Heart right ventricle (tissue), 16 donors: ENCODE data around the gene DCBLD2. TPM values are rescaled to one million over a fixed set of nuclear protein-coding genes. Genes with fewer than 3 reads are reported as not detected.

ENCODE experiments used
- ATAC-seq, 8 donors: fragments of 200-7000 bp; cut with Tn5 transposase; one replicate each; pipeline ENCODE4 v1.9.1; 2020; ENCODE audit warnings: mild to moderate bottlenecking in 8 of 8, moderate library complexity in 8 of 8, moderate number of reproducible peaks in 1 of 8
- DNase-seq, 2 donors: peaks; one replicate each; pipeline ENCODE4 v3.0.0-alpha.2; 2020
- H3K27ac ChIP-seq, 10 donors: fragments of 200-600 bp; sonication (generic) in 2 of 10; one replicate each; pipeline versions ENCODE4 v1.5.0 to v1.8.0; 2020 to 2022; ENCODE audit warnings: mild to moderate bottlenecking in 3 of 10
- H3K27me3 ChIP-seq, 7 donors: fragments of 200-600 bp; one replicate each; pipeline ENCODE4 v1.8.0; 2021 to 2022; ENCODE audit warnings: mild to moderate bottlenecking in 2 of 7
- H3K36me3 ChIP-seq, 9 donors: fragments of 200-600 bp; sonication (generic) in 1 of 9; one replicate each; pipeline versions ENCODE4 v1.5.0 to v1.8.0; 2020 to 2022; ENCODE audit warnings: mild to moderate bottlenecking in 2 of 9
- H3K4me1 ChIP-seq, 9 donors: fragments of 200-600 bp; sonication (generic) in 1 of 9; one replicate each; pipeline versions ENCODE4 v1.5.0 to v1.8.0; 2020 to 2022; ENCODE audit warnings: mild to moderate bottlenecking in 4 of 9
- H3K4me3 ChIP-seq, 10 donors: fragments of 200-600 bp; sonication (generic) in 2 of 10; one replicate each; pipeline versions ENCODE4 v1.5.0 to v1.8.0; 2020 to 2022; ENCODE audit warnings: mild to moderate bottlenecking in 7 of 10, moderate library complexity in 2 of 10
- H3K9me3 ChIP-seq, 11 donors: fragments of 200-600 bp in 10 of 11; sonication (generic) in 2 of 11; one replicate each; pipeline versions ENCODE4 v1.5.0 to v1.8.0; 2013 to 2022; ENCODE audit warnings: mild to moderate bottlenecking in 2 of 11, control low read depth in 1 of 11, moderate library complexity in 1 of 11
- WGBS, 2 donors: extraction: QIAGEN DNeasy Blood & Tissue Kit; methylation state at CpG; one replicate each; pipeline ENCODE4 v1.1.7; 2013; ENCODE audit warnings: inconsistent platforms in 1 of 2; 5-methylcytosine and 5-hydroxymethylcytosine counted together
- intact Hi-C, 10 donors: fragments of 100-400 bp; cut with DNase I; formaldehyde crosslinking; loops; one replicate each; pipeline versions ENCODE4 v1.11.1 to v1.14.2; 2022
- polyA plus RNA-seq, 2 donors: library from polyadenylated mRNA; stranded (reverse); fragments of 200-250 nt; gene quantifications; one replicate each; pipeline ENCODE4 v1.2.3, GENCODE V29; 2013
- total RNA-seq, 10 donors: library from RNA; stranded (reverse); fragmentation: NEBNext Ultra II Directional in 3 of 10; extraction: Animal tissue kit (Norgen Biotek cat#: 25700) in 3 of 10; gene quantifications; one replicate each; pipeline versions ENCODE4 v1.2.1 to v1.2.4, GENCODE V29; 2021 to 2023
- TF ChIP-seq, protein P1 (sequence below), 9 donors: fragments of 200-600 bp; sonication (generic) in 2 of 9; IDR thresholded peaks; one replicate each; pipeline versions ENCODE4 v1.5.0 to v1.8.0; 2021 to 2022; ENCODE audit warnings: antibody characterized with exemption in 9 of 9, mild to moderate bottlenecking in 5 of 9, moderate library complexity in 1 of 9
- donor health status: Arrhythmogenic right ventricular cardiomyopathy.
- donor health status: ischemic (EF 13 %, LVEDD 7.1; RV severe dilation, severe dysfunction).
- donor health status: healthy with polysubstance abuse.
- donor health status: DM: no; HTN: yes; CAD: no.
- donor health status: DM: no; HTN: no; CAD: no.
- donor health status: ischemic (EF 25% LVEDD 6.9; RV normal size, moderate dysfunction).
- donor health status: ischemic (EF 25% LVEDD 5.7; RV mildly dilated, moderate dysfunction).
- donor health status: healthy.
- donor health status: DM: yes; HTN: yes; CAD: no.
- donor health status: Ischemic cardiomyopathy.
- donor health status: ischemic (EF 35%, LVEDD 5.7; RV mildly dilated, moderate dysfunction).
- donor health status: nonischemic (EF 11% LVEDD 7.7; RV severe dilation, severe dysfunction).
- donor health status: DM: yes; HTN: yes; CAD: no.
- donor health status: PGD.
- donor health status: ischemic (EF 29% LVEDD 5.4; RV normal size, mild dysfunction).
- donor health status: nonischemic (EF 23%, LVEDD 6.1; RV moderate dilation, normal function).

Gene DCBLD2
- total and polyA plus RNA-seq, 12 donors = 11.9 to 97.4 (median 40.5) TPM

DNA sequence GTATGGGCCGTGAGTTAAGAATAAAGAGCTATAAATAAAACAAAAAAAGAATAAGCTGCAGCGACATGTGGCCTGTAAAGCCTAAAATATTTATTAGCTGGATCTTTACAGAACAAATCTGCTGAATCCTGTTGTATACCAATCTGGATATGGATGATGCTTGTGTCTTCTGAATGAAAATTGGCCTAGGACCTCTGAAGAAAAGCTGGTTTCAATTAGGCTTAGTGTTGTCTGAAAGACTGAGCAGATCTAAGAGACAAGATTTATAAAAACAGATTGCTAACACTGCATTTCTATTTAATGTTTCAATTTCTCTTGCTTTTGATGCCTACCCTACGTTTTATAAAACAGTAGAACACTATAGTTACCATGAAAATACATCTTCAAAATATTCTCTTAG is 80.4 kb downstream of the DCBLD2 start:
- WGBS, 2 donors = 76 to 78% methylated on average over 3 of the region's 3 CpGs
- ATAC-seq = no peak
- no peak for DNase-seq
- H3K36me3 ChIP-seq = peaks cover 0 to 66% (median 10%) of the 10 kb centered on the region in 9 donors
- TF ChIP-seq, protein P1, sequence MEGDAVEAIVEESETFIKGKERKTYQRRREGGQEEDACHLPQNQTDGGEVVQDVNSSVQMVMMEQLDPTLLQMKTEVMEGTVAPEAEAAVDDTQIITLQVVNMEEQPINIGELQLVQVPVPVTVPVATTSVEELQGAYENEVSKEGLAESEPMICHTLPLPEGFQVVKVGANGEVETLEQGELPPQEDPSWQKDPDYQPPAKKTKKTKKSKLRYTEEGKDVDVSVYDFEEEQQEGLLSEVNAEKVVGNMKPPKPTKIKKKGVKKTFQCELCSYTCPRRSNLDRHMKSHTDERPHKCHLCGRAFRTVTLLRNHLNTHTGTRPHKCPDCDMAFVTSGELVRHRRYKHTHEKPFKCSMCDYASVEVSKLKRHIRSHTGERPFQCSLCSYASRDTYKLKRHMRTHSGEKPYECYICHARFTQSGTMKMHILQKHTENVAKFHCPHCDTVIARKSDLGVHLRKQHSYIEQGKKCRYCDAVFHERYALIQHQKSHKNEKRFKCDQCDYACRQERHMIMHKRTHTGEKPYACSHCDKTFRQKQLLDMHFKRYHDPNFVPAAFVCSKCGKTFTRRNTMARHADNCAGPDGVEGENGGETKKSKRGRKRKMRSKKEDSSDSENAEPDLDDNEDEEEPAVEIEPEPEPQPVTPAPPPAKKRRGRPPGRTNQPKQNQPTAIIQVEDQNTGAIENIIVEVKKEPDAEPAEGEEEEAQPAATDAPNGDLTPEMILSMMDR (IDR thresholded peaks at IDR 0.05) = no peak
- H3K9me3 ChIP-seq = no peaks in the 10 kb centered on the region
- peaks cover 0 to 14% (median 0%) of the 10 kb centered on the region in 9 donors for H3K4me1 ChIP-seq
- intact Hi-C loops = loop anchor here in 3 of 10 donors (10.0 kb wide), 3 partner anchors 84 to 934 kb away; partner anchors contain the start of gene DCBLD2 (in 1 of the 3)
- H3K27ac ChIP-seq = no peak overlapping the region
- no peak overlapping the region for H3K4me3 ChIP-seq
- no peaks in the 10 kb centered on the region for H3K27me3 ChIP-seq

GRCh38 chr3:98817547-98818041 is 83.9 kb downstream of the DCBLD2 start:
- WGBS, 2 donors = 17 to 20% methylated on average over 3 of the region's 3 CpGs
- Histone ChIP-seq H3K27ac (no peak overlapping the region), H3K4me1 (peaks cover 0 to 6% (median 0%) of the 10 kb centered on the region in 9 donors), H3K27me3 (no peaks in the 10 kb centered on the region), H3K4me3 (no peak overlapping the region), H3K9me3 (no peaks in the 10 kb centered on the region), H3K36me3 (peaks cover 0 to 94% (median 10%) of the 10 kb centered on the region in 9 donors)
- intact Hi-C loops = loop anchor here (1.0 to 10.0 kb wide), 9 partner anchors 75 to 935 kb away; partner anchors contain the start of gene DCBLD2 (in 1 of the 10)
- TF ChIP-seq, protein P1 (IDR thresholded peaks at IDR 0.05) = peak; percentile 66 to 89 (median 82)
- DNase-seq = no peak
- ATAC-seq = peak; percentile 55 to 87 (median 76)

GRCh38 chr3:98814817-98815420 is 86.6 kb downstream of the DCBLD2 start:
- Histone ChIP-seq H3K4me3 (no peak overlapping the region), H3K9me3 (no peaks in the 10 kb centered on the region), H3K4me1 (peaks cover 0 to 20% (median 5%) of the 10 kb centered on the region in 9 donors), H3K27ac (peak overlapping the region in 2 of 10 donors; percentile 12 to 15), H3K27me3 (no peaks in the 10 kb centered on the region), H3K36me3 (peaks cover 0 to 90% (median 11%) of the 10 kb centered on the region in 9 donors)
- 79% methylated on average over 5 of the region's 5 CpGs for WGBS, 2 donors
- TF ChIP-seq, protein P1 (IDR thresholded peaks at IDR 0.05) = no peak
- intact Hi-C loops = loop anchor here in 7 of 10 donors (1.0 to 10.0 kb wide), 10 partner anchors 77 to 937 kb away; partner anchors contain the start of gene DCBLD2 (in 1 of the 7)
- peak in 1 of 8 donors; percentile 29 for ATAC-seq
- no peak for DNase-seq

GRCh38 chr3:98812851-98813374 is 88.6 kb downstream of the DCBLD2 start:
- Histone ChIP-seq H3K4me1 (peaks cover 0 to 30% (median 16%) of the 10 kb centered on the region in 9 donors), H3K36me3 (peaks cover 0 to 87% (median 11%) of the 10 kb centered on the region in 9 donors), H3K9me3 (no peaks in the 10 kb centered on the region), H3K27me3 (no peaks in the 10 kb centered on the region), H3K4me3 (no peak overlapping the region), H3K27ac (no peak overlapping the region)
- TF ChIP-seq, protein P1 (IDR thresholded peaks at IDR 0.05) = peak; percentile 31 to 76 (median 68)
- DNase-seq (no peak), ATAC-seq (peak in 4 of 8 donors; percentile 36 to 58 (median 46))
- intact Hi-C loops = loop anchor here in 8 of 10 donors (1.0 to 10.0 kb wide), 8 partner anchors 210 to 766 kb away; no protein-coding TSS in a partner anchor
- 66 to 67% methylated on average over 5 of the region's 5 CpGs for WGBS, 2 donors
